ENCODE results near the gene NOL11. TPM values are rescaled to one million over a fixed set of nuclear protein-coding genes. Genes with fewer than 3 reads are reported as not detected.
"Not testable (repeated sequence)": the region's sequence is repeated elsewhere in the genome, so short reads cannot be mapped to it uniquely, and the experiment has no call there.

NOL11 gene
- total RNA-seq, 1 experiment from 2014 or later = 94.9 TPM

- Histone ChIP-seq H3K27me3 (ENCODE audit: control insufficient read depth, insufficient read depth, low read length) (no peaks in the 10 kb centered on the region), H3K36me3 (replicated peaks; ENCODE audit: control insufficient read depth, insufficient read depth, low read length) (peaks cover 38% of the 10 kb centered on the region), H3K4me3 (ENCODE audit: insufficient read depth, low read depth, low read length) (no peak overlapping the region)
- no peak for DNase-seq
These were observed 8.1 kb downstream of the NOL11 start for GRCh38 chr17:67725807-67726206.

- DNase-seq; H3K4me3 ChIP-seq (ENCODE audit: insufficient read depth, low read depth, low read length); H3K27me3 ChIP-seq (ENCODE audit: control insufficient read depth, insufficient read depth, low read length): not testable (repeated sequence)
- H3K36me3 ChIP-seq (replicated peaks; ENCODE audit: control insufficient read depth, insufficient read depth, low read length) = peaks cover 25% of the 10 kb centered on the region
These were observed 9.7 kb downstream of the NOL11 start for GRCh38 chr17:67727152-67728039.

GRCh38 chr17:67729903-67730302, 12.2 kb downstream of the NOL11 start:
- Histone ChIP-seq H3K36me3 (replicated peaks; ENCODE audit: control insufficient read depth, insufficient read depth, low read length) (peaks cover 16% of the 10 kb centered on the region), H3K4me3 (ENCODE audit: insufficient read depth, low read depth, low read length) (no peak overlapping the region), H3K27me3 (ENCODE audit: control insufficient read depth, insufficient read depth, low read length) (no peaks in the 10 kb centered on the region)
- no peak for DNase-seq

GRCh38 chr17:67730731-67731130, 13.0 kb downstream of the NOL11 start:
- DNase-seq = no peak
- no peaks in the 10 kb centered on the region for H3K27me3 ChIP-seq (ENCODE audit: control insufficient read depth, insufficient read depth, low read length)
- H3K36me3 ChIP-seq (replicated peaks; ENCODE audit: control insufficient read depth, insufficient read depth, low read length) = peaks cover 15% of the 10 kb centered on the region
- H3K4me3 ChIP-seq (ENCODE audit: insufficient read depth, low read depth, low read length) = no peak overlapping the region

GRCh38 chr17:67733449-67733848, 15.7 kb downstream of the NOL11 start:
- DNase-seq = peak; percentile 22
- peaks cover 12% of the 10 kb centered on the region for H3K36me3 ChIP-seq (replicated peaks; ENCODE audit: control insufficient read depth, insufficient read depth, low read length)
- no peaks in the 10 kb centered on the region for H3K27me3 ChIP-seq (ENCODE audit: control insufficient read depth, insufficient read depth, low read length)
- H3K4me3 ChIP-seq (ENCODE audit: insufficient read depth, low read depth, low read length) = no peak overlapping the region

- no peak for DNase-seq
- Histone ChIP-seq H3K4me3 (ENCODE audit: insufficient read depth, low read depth, low read length) (no peak overlapping the region), H3K36me3 (replicated peaks; ENCODE audit: control insufficient read depth, insufficient read depth, low read length) (peaks cover 19% of the 10 kb centered on the region), H3K27me3 (ENCODE audit: control insufficient read depth, insufficient read depth, low read length) (no peaks in the 10 kb centered on the region)
These were observed 19.4 kb downstream of the NOL11 start for GRCh38 chr17:67737145-67737544.

- Histone ChIP-seq H3K4me3 (ENCODE audit: insufficient read depth, low read depth, low read length) (no peak overlapping the region), H3K27me3 (ENCODE audit: control insufficient read depth, insufficient read depth, low read length) (no peaks in the 10 kb centered on the region), H3K36me3 (replicated peaks; ENCODE audit: control insufficient read depth, insufficient read depth, low read length) (peaks cover 30% of the 10 kb centered on the region)
- DNase-seq = no peak
These were observed 24.3 kb downstream of the NOL11 start for GRCh38 chr17:67742025-67742424.

GRCh38 chr17:67746704-67747571, 29.2 kb downstream of the NOL11 start:
- Histone ChIP-seq H3K27me3 (ENCODE audit: control insufficient read depth, insufficient read depth, low read length) (no peaks in the 10 kb centered on the region), H3K36me3 (replicated peaks; ENCODE audit: control insufficient read depth, insufficient read depth, low read length) (peaks cover 18% of the 10 kb centered on the region), H3K4me3 (ENCODE audit: insufficient read depth, low read depth, low read length) (no peak overlapping the region)
- DNase-seq = no peak

- Histone ChIP-seq H3K4me3 (ENCODE audit: insufficient read depth, low read depth, low read length) (no peak overlapping the region), H3K27me3 (ENCODE audit: control insufficient read depth, insufficient read depth, low read length) (no peaks in the 10 kb centered on the region), H3K36me3 (replicated peaks; ENCODE audit: control insufficient read depth, insufficient read depth, low read length) (peaks cover 17% of the 10 kb centered on the region)
- DNase-seq = no peak
These were observed 30.0 kb downstream of the NOL11 start for GRCh38 chr17:67747681-67748235.

- no peak overlapping the region for H3K4me3 ChIP-seq (ENCODE audit: insufficient read depth, low read depth, low read length)
- no peak for DNase-seq
- H3K36me3 ChIP-seq (replicated peaks; ENCODE audit: control insufficient read depth, insufficient read depth, low read length) = peaks cover 3% of the 10 kb centered on the region
- H3K27me3 ChIP-seq (ENCODE audit: control insufficient read depth, insufficient read depth, low read length) = no peaks in the 10 kb centered on the region
These were observed 32.3 kb downstream of the NOL11 start for GRCh38 chr17:67750067-67750466.

- no peak for DNase-seq
- no peaks in the 10 kb centered on the region for H3K27me3 ChIP-seq (ENCODE audit: control insufficient read depth, insufficient read depth, low read length)
- no peak overlapping the region for H3K4me3 ChIP-seq (ENCODE audit: insufficient read depth, low read depth, low read length)
- H3K36me3 ChIP-seq (replicated peaks; ENCODE audit: control insufficient read depth, insufficient read depth, low read length) = peaks cover 2% of the 10 kb centered on the region; the same call in 1 of the 2 replicates
These were observed 33.7 kb downstream of the NOL11 start for GRCh38 chr17:67751101-67752074.

GRCh38 chr17:67752160-67752559, 34.4 kb downstream of the NOL11 start:
- peak; percentile 73 for DNase-seq

GRCh38 chr17:67753026-67753425, 35.3 kb downstream of the NOL11 start:
- Histone ChIP-seq H3K36me3 (replicated peaks; ENCODE audit: control insufficient read depth, insufficient read depth, low read length) (peaks cover 2% of the 10 kb centered on the region; the same call in 1 of the 2 replicates), H3K27me3 (ENCODE audit: control insufficient read depth, insufficient read depth, low read length) (no peaks in the 10 kb centered on the region), H3K4me3 (ENCODE audit: insufficient read depth, low read depth, low read length) (no peak overlapping the region)
- no peak for DNase-seq

More at GRCh38 chr17:67752160-67752559, 34.4 kb downstream of the NOL11 start:
- not testable (repeated sequence) for H3K4me3 ChIP-seq (ENCODE audit: insufficient read depth, low read depth, low read length); H3K27me3 ChIP-seq (ENCODE audit: control insufficient read depth, insufficient read depth, low read length); H3K36me3 ChIP-seq (replicated peaks; ENCODE audit: control insufficient read depth, insufficient read depth, low read length)
